Activated naive CD8-positive, alpha-beta T cell treated with anti-CD3 and anti-CD28 coated beads, Interleukin-2, amount 10 ng/mL, durations not matched to agents 7 days and 5 days (primary cell): ENCODE data around the gene DOCK1. TPM values are rescaled to one million over a fixed set of nuclear protein-coding genes. Genes with fewer than 3 reads are reported as not detected.
"Not testable (repeated sequence)": the region's sequence is repeated elsewhere in the genome, so short reads cannot be mapped to it uniquely, and the experiment has no call there.

ENCODE experiments used
- ATAC-seq: fragments of 150-1000 bp; cut with Tn5 transposase; one replicate; pipeline ENCODE4 v1.10.0; 2021; ENCODE audit warnings: low read depth, moderate library complexity
- POLR2A ChIA-PET: fragments of 350-600 bp; sonication (Branson Sonifier 250); formaldehyde crosslinking; loops from one replicate; lab custom pipeline; 2021; ENCODE audit warnings: antibody characterized with exemption; lab: Charles Lee
- DNase-seq: peaks from one replicate; pipeline ENCODE4 v3.0.0; 2021
- H3K27ac Mint-ChIP-seq: one replicate; pipeline ENCODE4 v1.8.0; 2022; ENCODE audit warnings: mild to moderate bottlenecking, mixed read lengths
- H3K27me3 Mint-ChIP-seq: one replicate; pipeline ENCODE4 v1.8.0; 2022; ENCODE audit warnings: mild to moderate bottlenecking, moderate library complexity, mixed read lengths
- H3K36me3 Mint-ChIP-seq: one replicate; pipeline ENCODE4 v1.8.0; 2021; ENCODE audit warnings: mild to moderate bottlenecking, mixed read lengths
- H3K4me1 Mint-ChIP-seq: one replicate; pipeline ENCODE4 v1.8.0; 2021; ENCODE audit warnings: mixed read lengths
- H3K4me3 Mint-ChIP-seq: one replicate; pipeline ENCODE4 v1.8.0; 2022; ENCODE audit warnings: mild to moderate bottlenecking, moderate library complexity, mixed read lengths
- H3K9me3 Mint-ChIP-seq: one replicate; pipeline ENCODE4 v1.8.0; 2021; ENCODE audit warnings: mixed read lengths
- total RNA-seq, 2 experiments: library from RNA; stranded (reverse); gene quantifications; one replicate each; pipeline ENCODE4 v1.2.3, GENCODE V29; 2021

DOCK1 gene
- total RNA-seq: under 1 TPM; 0.06 to 0.14 TPM

DNA sequence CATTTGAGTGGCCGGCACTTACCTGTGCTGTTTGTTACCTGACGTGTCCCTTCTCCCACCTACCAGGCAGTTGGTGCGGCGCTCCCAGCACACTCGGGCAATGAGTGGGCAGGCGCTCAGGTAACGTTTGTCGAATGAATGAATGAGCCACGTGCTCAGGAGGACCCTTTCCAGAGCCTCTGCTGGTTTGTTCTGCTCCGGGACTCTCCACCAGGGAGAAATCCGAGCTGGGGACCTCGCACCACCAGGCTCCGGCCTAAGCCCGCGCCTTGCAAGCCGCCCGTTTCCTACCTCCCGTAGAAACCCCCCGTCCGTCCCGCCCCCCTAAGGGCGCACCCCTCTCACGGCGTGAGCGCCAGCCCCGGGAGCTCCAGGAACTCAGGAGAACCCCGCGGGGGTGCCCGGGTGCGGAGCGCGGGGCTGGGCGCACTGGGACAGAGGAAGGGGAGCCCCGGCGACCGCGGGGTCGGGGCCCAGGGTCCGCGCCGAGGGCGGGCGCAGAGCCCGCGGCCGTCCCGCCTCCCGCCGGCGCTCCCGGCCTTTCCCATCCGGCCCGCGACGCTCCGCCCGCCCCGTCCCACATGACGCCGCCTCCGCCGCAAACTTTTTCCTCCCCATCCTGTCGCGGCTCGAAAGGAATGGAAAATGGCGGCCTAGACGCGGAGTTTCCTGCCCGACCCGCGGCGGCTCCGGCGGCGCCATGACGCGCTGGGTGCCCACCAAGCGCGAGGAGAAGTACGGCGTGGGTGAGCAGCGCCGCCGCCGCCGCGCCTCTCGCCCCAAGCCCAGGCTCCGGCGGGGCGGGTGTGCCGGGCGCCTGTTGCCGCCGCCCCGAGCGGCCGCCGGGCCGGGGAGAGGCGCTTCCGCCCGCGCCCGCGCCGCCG, at the start of gene DOCK1:
DOCK1 (plus strand) TSS at position 611 of the 884 bp plus-strand sequence; CDS start at position 701, 90 bp downstream.
- H3K27ac Mint-ChIP-seq: no peak within 1 kb of the TSS
- POLR2A ChIA-PET: no interaction called here
- H3K9me3 Mint-ChIP-seq: no peaks in the 10 kb centered on the region
- DNase-seq (peak; percentile 33), ATAC-seq (peak; percentile 45)
- H3K4me1 Mint-ChIP-seq: no peaks in the 10 kb centered on the region
- peak within 1 kb of the TSS; percentile 68 for H3K4me3 Mint-ChIP-seq
- peaks cover 19% of the 10 kb centered on the region for H3K27me3 Mint-ChIP-seq
- H3K36me3 Mint-ChIP-seq: peaks cover 1% of the 10 kb centered on the region

DNA sequence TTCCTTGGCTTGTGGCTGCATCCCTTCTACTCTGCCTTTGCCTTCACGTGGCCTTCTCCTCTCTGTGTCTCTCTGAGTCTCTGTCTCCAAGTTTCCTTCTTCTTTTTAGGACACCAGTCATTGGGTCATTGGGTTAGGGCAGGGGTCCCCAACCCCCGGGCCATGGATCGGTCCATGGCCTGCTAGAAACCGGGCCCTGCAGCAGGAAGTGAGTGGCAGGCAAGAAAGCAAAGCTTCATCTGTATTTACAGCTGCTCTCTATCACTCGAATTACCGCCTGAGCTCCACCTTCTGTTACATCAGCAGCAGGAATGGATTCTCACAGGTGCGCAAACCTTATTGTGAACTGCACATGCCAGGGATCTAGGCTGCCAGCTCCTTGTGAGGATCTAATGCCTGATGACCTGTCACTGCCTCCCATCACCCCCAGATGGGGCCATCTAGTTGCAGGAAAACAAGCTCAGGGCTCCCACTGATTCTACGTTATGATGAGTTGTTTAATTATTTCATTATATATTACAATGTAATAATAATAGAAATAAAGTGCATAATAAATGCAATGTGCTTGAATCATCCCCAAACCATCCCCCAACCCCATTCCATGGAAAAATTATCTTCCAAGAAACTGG, 47.9 kb upstream of the DOCK1 start:
- Mint-ChIP-seq H3K27ac (no peak overlapping the region), H3K4me3 (no peak overlapping the region), H3K9me3 (peaks cover 8% of the 10 kb centered on the region), H3K36me3 (no peaks in the 10 kb centered on the region), H3K27me3 (no peaks in the 10 kb centered on the region), H3K4me1 (no peaks in the 10 kb centered on the region)
- POLR2A ChIA-PET: no interaction called here
- DNase-seq (no peak), ATAC-seq (no peak)

DNA sequence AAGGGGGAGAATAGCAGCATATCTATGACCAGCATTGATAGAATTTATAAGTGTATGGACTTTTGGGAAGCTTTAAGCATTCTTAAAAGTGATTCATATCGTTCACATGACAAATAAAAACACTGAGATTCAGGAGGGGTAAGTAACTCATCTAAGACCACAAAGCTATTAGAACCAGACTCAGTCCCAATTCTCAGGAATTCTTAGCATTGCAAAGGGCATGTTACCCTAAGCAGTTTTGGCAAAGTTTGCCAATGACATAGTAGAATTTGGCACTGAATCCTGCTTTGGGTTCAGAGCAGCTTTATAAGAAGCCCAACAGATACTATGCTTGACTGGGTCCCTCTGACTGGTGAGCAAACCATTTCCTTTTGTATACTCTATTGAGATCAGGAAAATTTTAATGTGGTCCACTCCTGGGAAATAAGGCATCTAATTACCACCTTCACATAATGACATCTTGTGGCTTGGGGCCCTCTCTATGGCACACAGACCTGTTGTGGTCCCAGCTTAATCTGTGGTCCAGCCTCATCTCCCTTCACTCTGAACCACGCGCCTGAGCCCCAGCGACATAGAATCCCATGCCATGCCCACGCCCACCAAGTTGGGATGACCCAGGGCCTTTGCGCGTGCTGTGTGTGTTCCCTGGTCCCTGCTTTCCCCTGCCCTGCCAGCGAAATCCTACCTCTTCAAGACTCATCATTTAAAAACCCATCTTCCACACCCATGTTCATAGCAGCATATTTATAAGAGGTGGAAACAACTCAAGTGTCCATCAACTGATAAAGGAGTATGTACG, 37.5 kb upstream of the DOCK1 start:
- no peak overlapping the region for H3K4me3 Mint-ChIP-seq
- H3K27me3 Mint-ChIP-seq: no peaks in the 10 kb centered on the region
- ATAC-seq (no peak), DNase-seq (no peak)
- no peaks in the 10 kb centered on the region for H3K9me3 Mint-ChIP-seq
- POLR2A ChIA-PET: no interaction called here
- H3K36me3 Mint-ChIP-seq: no peaks in the 10 kb centered on the region
- H3K27ac Mint-ChIP-seq: no peak overlapping the region
- no peaks in the 10 kb centered on the region for H3K4me1 Mint-ChIP-seq

DNA sequence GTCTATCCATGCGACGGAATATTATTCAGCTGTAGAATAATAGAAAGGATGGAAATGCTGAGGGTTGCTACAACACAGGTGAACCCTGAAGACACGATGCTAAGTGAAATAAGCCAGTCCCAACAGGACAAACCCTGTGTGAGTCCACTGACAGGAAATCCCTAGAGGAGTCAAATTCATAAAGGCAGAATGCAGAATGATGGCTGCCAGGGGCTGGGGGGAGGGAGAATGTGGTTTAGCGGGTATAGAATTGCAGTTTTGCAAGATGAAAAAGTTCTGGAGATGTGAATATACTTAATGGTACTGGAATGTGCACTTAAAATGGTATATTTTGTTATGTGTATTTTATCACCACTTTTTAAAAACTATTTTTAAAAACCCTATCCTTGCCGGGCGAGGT, 36.9 kb upstream of the DOCK1 start:
- DNase-seq: no peak
- Mint-ChIP-seq H3K4me3 (no peak overlapping the region), H3K4me1 (no peaks in the 10 kb centered on the region), H3K27ac (no peak overlapping the region), H3K36me3 (no peaks in the 10 kb centered on the region), H3K9me3 (no peaks in the 10 kb centered on the region), H3K27me3 (no peaks in the 10 kb centered on the region)
- POLR2A ChIA-PET: no interaction called here
- no peak for ATAC-seq

DNA sequence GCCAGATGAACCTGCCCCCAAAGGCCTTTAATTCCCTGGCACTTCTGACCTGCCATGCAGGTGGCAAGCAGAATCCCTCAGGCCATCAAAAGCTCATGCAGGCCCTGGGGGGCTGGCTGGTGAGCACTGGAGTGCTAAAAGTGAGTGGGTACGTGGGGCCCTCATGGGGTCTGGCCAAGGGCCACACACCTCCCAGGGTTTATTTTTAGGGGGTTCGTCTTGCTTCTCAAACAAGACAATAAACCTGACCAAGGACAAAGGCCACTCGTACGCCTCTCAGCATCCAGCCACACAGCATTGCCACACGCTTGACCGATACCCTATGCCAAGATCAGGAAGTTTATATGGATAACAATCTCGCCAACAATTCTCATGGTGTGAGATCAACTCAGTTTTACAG, 33.1 kb upstream of the DOCK1 start:
- Mint-ChIP-seq H3K4me1 (no peaks in the 10 kb centered on the region), H3K36me3 (peaks cover 2% of the 10 kb centered on the region), H3K27me3 (no peaks in the 10 kb centered on the region), H3K9me3 (peaks cover 3% of the 10 kb centered on the region), H3K4me3 (no peak overlapping the region), H3K27ac (no peak overlapping the region)
- POLR2A ChIA-PET: no interaction called here
- no peak for ATAC-seq
- no peak for DNase-seq

DNA sequence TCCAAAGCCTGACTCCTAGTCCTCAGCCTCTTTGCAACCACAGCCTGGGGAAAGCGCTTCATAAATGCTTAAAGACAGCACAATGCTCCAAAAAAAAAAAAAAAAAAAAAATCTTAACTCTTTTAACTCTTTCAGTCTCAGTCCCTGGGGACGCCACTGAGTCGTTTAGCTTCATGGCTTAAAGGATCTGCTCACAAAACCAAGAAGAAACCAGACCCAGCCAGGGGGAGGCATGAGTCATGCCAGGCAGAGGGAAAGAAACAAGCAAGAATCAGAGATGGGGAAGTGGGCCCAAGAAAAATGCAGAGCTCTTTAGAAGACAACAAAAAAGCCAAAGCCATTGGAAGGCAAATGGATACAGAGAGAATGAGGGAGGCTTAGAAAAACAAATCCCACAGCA, 32.5 kb upstream of the DOCK1 start:
- DNase-seq (no peak), ATAC-seq (no peak)
- peaks cover 2% of the 10 kb centered on the region for H3K36me3 Mint-ChIP-seq
- POLR2A ChIA-PET: no interaction called here
- no peak overlapping the region for H3K27ac Mint-ChIP-seq
- no peak overlapping the region for H3K4me3 Mint-ChIP-seq
- no peaks in the 10 kb centered on the region for H3K27me3 Mint-ChIP-seq
- H3K4me1 Mint-ChIP-seq: no peaks in the 10 kb centered on the region
- peaks cover 3% of the 10 kb centered on the region for H3K9me3 Mint-ChIP-seq

DNA sequence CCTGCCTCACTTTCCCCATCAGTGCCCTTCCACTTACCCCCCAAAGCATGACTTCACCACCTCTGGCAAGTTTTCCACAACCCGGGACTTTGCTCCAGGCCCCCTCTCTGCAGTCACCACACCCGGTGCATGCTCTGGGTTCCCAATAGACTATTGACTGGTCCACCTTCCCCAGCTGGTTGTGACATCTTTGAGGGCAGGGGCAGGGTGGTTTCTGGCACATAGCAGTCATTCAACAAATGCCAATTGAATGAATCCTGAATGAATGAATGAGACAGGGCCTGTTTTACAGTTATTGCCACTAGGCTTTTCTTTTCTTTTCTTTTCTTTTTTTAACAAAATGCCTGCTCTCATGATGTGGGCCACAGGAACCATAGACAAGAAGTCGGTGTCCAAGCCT, 28.8 kb upstream of the DOCK1 start:
- ATAC-seq: no peak
- POLR2A ChIA-PET: no interaction called here
- H3K27me3 Mint-ChIP-seq: no peaks in the 10 kb centered on the region
- no peak overlapping the region for H3K4me3 Mint-ChIP-seq
- H3K4me1 Mint-ChIP-seq: no peaks in the 10 kb centered on the region
- H3K9me3 Mint-ChIP-seq: peaks cover 3% of the 10 kb centered on the region
- H3K27ac Mint-ChIP-seq: no peak overlapping the region
- DNase-seq: no peak
- peaks cover 2% of the 10 kb centered on the region for H3K36me3 Mint-ChIP-seq

DNA sequence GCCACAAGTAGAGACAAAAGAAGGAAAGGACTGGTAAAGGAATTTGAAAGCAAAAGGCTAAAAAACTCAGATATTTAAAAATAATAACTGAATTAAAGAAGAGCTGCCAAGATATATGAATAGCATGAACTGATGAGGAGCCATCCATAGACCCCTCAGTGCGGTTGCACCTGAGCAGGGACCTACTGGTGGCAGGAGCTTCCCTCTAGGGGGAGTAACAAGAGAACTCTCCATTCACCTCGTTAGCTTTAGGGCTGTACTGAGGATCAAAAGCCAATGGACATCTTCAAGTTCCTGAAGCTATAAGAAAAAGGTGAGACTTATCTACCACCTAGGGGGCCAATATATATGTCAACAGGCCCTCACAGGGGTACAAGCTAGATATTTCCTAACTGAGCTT, 27.8 kb upstream of the DOCK1 start:
- H3K27ac Mint-ChIP-seq: no peak overlapping the region
- POLR2A ChIA-PET: no interaction called here
- DNase-seq (no peak), ATAC-seq (no peak)
- peaks cover 4% of the 10 kb centered on the region for H3K9me3 Mint-ChIP-seq
- H3K36me3 Mint-ChIP-seq: peaks cover 2% of the 10 kb centered on the region
- H3K4me3 Mint-ChIP-seq: no peak overlapping the region
- H3K4me1 Mint-ChIP-seq: no peaks in the 10 kb centered on the region
- H3K27me3 Mint-ChIP-seq: no peaks in the 10 kb centered on the region

DNA sequence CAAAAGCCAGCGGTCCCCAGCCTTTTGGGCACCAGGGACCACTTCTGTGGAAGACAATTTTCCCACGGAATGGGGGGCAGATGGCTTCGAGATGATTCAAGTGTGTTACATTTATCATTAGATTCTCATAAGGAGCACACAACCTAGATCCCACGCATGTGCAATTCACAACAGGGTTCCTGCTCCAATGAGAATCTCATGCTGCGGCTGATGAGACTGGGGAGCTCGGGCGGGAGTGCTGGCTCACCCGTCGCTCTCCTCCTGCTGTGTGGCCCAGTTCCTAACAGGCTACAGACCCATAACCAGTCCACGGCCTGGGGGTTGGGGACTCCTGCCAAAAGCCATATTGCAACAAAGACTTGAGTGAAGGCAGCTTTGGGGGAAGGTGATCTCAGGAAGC, 26.6 kb upstream of the DOCK1 start:
- POLR2A ChIA-PET: no interaction called here
- no peaks in the 10 kb centered on the region for H3K4me1 Mint-ChIP-seq
- no peaks in the 10 kb centered on the region for H3K27me3 Mint-ChIP-seq
- no peak for DNase-seq
- ATAC-seq: no peak
- H3K27ac Mint-ChIP-seq: no peak overlapping the region
- H3K4me3 Mint-ChIP-seq: no peak overlapping the region
- peaks cover 2% of the 10 kb centered on the region for H3K36me3 Mint-ChIP-seq
- peaks cover 4% of the 10 kb centered on the region for H3K9me3 Mint-ChIP-seq

DNA sequence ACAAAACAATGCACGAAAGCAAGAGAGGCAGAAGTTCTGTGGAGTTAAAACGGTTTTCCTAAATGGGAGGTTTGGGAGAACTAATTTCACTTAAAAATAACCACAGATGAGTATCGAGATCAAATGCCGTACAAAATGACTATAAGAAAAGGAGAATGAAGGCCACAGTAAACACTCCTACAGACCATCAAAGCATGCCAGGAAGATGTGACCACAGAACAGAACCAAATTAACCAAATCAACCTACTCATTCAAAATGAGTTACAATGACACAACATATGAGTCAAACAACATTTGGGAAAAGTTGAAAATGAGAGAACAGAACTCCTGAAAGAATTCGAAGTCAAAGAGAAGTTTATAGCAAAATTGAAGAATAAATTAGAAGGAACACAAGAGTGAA, 24.3 kb upstream of the DOCK1 start:
- Mint-ChIP-seq H3K36me3 (peaks cover 2% of the 10 kb centered on the region), H3K9me3 (peaks cover 4% of the 10 kb centered on the region), H3K27me3 (no peaks in the 10 kb centered on the region), H3K4me1 (no peaks in the 10 kb centered on the region), H3K27ac (no peak overlapping the region), H3K4me3 (no peak overlapping the region)
- ATAC-seq (no peak), DNase-seq (no peak)
- POLR2A ChIA-PET: no interaction called here

DNA sequence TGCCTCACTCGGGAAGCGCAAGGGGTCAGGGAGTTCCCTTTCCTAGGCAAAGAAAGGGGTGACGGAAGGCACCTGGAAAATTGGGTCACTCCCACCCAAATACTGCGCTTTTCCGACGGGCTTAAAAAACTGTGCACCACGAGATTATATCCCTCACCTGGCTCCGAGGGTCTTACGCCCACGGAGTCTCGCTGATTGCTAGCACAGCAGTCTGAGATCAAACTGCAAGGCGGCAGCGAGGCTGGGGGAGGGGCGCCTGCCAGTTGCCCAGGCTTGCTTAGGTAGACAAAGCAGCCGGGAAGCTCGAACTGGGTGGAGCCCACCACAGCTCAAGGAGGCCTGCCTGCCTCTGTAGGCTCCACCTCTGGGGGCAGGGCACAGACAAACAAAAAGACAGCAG, 23.2 kb upstream of the DOCK1 start:
- not testable (repeated sequence) for H3K27me3 Mint-ChIP-seq

DNA sequence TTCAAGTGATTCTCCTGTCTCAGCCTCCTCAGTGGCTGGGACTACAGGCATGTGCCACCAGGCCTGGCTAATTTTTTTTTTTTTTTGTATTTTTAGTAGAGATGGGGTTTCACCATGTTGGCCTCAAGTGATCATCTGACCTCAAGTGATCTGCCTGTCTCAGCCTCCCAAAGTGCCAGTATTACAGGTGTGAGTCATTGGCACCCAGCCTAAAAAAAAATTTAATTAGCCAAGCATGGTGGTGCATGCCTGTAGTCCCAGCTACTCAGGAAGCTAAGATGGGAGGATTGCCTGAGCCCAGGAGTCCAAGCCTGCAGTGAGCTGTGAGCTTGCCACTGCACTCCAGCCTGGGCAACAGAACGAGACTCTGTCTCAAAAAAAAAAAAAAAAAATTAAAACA, 16.8 kb upstream of the DOCK1 start:
- ATAC-seq, H3K4me3 Mint-ChIP-seq, POLR2A ChIA-PET, H3K27me3 Mint-ChIP-seq, H3K27ac Mint-ChIP-seq, H3K4me1 Mint-ChIP-seq, H3K9me3 Mint-ChIP-seq, DNase-seq, H3K36me3 Mint-ChIP-seq: not testable (repeated sequence)

More for the DNA sequence above, 23.2 kb upstream of the DOCK1 start:
- H3K4me3 Mint-ChIP-seq, H3K36me3 Mint-ChIP-seq, H3K9me3 Mint-ChIP-seq, POLR2A ChIA-PET, DNase-seq, H3K4me1 Mint-ChIP-seq, ATAC-seq, H3K27ac Mint-ChIP-seq: not testable (repeated sequence)

DNA sequence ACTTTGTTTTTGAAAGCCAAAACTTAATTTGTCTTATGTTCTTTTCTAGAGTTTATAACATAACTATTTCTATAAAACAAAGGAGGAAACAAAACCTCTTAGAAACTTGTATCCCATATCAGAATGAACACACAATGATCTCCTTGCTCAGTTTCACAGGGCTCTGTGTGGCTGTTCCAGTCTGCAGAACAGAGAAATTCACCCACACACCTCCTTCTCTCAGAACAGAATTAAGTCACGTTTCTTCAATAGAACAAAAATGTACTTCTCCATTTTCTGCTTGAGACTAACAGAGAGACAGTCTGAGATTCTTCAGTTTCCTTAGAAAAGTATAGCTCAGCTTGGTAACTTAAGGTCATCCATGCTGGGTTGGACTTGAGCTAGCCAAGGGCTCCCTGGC, 15.8 kb upstream of the DOCK1 start:
- H3K36me3 Mint-ChIP-seq: no peaks in the 10 kb centered on the region
- H3K9me3 Mint-ChIP-seq: peaks cover 8% of the 10 kb centered on the region
- H3K4me3 Mint-ChIP-seq: no peak overlapping the region
- H3K4me1 Mint-ChIP-seq: peaks cover 2% of the 10 kb centered on the region
- DNase-seq (no peak), ATAC-seq (no peak)
- H3K27ac Mint-ChIP-seq: no peak overlapping the region
- no peaks in the 10 kb centered on the region for H3K27me3 Mint-ChIP-seq
- POLR2A ChIA-PET: no interaction called here
